GM21423 (cell line): ENCODE data around the gene FHOD1.

Source experiments
- ATAC-seq: cut with Tn5 transposase; IDR thresholded peaks from one replicate; pipeline ENCODE4 v1.9.1; 2021; ENCODE audit warnings: mild to moderate bottlenecking, moderate library complexity; ENCODE audit not compliant: unreplicated experiment

Gene FHOD1

GRCh38 chr16:67179421-67180080, 67.7 kb downstream of the FHOD1 start:
- no peak for ATAC-seq
